ENCODE results near the gene PALLD. TPM values are rescaled to one million over a fixed set of nuclear protein-coding genes. Genes with fewer than 3 reads are reported as not detected.

Gene PALLD
- total RNA-seq, 1 experiment from 2014 or later = 27.6 TPM

DNA sequence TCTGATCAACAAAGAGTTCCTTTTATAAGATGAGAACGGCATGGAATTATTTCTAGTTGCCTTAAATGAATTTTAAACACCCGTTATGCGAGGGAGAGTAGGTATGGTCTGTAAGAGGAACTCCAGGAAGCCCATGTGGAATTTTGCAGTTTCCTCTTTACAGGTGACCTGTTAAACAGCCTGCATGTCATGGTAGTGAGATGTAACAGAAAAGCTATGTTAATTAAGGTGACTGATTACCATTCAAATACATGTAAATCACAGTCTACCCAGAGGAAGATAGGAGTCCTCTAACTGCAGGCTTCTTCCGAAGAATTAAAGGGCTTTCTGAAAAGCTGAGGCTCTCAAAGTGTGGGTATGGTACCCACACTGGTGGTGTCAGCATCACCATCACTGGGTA, 349.6 kb downstream of the PALLD start:
- Mint-ChIP-seq H3K4me3 (ENCODE audit: low read depth, unreplicated experiment) (no peak overlapping the region), H3K27ac (ENCODE audit: unreplicated experiment) (no peak overlapping the region), H3K27me3 (ENCODE audit: unreplicated experiment) (no peaks in the 10 kb centered on the region), H3K9me3 (ENCODE audit: low read depth, unreplicated experiment) (no peaks in the 10 kb centered on the region), H3K4me1 (ENCODE audit: low read depth, unreplicated experiment) (peaks cover 16% of the 10 kb centered on the region), H3K36me3 (ENCODE audit: insufficient read depth, unreplicated experiment) (no peaks in the 10 kb centered on the region)
- no peak for DNase-seq
- intact Hi-C loops (cut with micrococcal nuclease; ENCODE audit: unreplicated experiment) = loop anchor here (5.0 to 10.0 kb wide), 2 partner anchors 74 to 132 kb away; no protein-coding TSS in a partner anchor
- no TSS peak for BruUV-seq (replicated peaks)
- TF ChIP-seq, protein P1, sequence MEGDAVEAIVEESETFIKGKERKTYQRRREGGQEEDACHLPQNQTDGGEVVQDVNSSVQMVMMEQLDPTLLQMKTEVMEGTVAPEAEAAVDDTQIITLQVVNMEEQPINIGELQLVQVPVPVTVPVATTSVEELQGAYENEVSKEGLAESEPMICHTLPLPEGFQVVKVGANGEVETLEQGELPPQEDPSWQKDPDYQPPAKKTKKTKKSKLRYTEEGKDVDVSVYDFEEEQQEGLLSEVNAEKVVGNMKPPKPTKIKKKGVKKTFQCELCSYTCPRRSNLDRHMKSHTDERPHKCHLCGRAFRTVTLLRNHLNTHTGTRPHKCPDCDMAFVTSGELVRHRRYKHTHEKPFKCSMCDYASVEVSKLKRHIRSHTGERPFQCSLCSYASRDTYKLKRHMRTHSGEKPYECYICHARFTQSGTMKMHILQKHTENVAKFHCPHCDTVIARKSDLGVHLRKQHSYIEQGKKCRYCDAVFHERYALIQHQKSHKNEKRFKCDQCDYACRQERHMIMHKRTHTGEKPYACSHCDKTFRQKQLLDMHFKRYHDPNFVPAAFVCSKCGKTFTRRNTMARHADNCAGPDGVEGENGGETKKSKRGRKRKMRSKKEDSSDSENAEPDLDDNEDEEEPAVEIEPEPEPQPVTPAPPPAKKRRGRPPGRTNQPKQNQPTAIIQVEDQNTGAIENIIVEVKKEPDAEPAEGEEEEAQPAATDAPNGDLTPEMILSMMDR (IDR thresholded peaks at IDR 0.05; ENCODE audit: unreplicated experiment) = no peak
- CTCF ChIA-PET = no interaction called here

DNA sequence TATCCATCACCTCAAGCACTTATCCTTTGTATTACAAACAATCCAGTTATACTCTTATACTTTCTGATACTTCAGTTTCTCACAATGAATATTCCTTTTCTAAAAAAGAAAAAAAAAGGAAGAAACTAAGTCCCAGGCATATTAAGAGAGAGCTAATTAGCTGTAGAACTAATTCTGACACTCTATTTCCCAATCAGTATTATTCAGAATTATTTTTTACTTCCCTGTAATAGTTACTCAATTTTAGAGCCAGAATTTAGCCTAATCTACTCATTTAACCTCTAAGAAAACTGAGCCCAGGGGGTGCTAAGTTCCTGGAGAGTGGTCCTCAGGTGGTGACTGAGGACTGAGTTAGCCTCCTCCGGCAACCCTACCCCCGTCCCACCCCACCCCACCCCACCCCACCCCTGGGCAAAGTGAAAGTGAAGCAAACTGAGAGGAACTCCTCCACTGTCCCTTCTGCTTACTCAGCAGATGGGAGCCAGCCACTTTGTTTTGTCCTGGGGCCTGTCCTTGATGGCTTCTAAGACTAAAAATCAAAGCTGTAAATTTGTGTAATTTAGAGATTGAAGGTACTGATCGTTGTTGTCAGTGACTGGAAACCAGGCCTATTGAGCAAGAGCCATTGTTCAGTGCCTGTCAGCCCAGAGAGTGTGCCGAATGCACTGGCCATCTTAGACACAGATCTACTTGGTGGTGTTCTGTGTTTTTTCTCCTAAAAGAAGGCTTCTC, 351.1 kb downstream of the PALLD start:
- peak overlapping the region; percentile 17 for H3K27ac Mint-ChIP-seq (ENCODE audit: unreplicated experiment)

DNA sequence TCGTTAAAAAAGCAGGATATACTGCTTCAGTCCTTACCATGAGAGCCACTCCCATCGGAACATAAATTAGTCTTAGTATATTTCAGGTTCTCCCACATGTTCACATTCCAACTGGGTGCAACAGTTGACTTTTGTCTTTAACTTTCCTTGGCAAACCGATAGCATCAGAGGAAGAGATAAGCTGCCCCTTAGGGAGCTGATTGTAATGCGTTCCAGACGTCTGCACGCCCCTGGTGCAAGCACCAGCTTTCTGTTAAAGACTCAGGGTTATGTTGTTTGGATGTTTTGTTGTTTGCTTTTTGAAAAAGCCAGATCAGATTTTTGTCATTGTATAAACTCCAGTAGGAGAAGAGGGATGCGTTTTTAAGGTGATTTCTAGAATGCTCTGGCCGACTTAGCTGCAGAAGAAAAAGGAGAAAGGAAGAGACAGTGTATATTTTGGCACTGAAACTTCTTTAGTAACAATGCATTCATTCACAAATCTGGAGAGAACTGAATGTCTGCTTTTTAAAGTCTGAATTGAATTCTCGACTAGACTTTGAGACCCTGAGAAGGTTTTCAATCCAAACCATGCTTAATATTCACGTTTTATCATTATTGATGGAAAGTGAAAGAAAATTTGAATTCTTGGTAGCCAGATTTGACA, 352.3 kb downstream of the PALLD start:
- no peaks in the 10 kb centered on the region for H3K9me3 Mint-ChIP-seq (ENCODE audit: low read depth, unreplicated experiment)
- TF ChIP-seq, protein P1 (IDR thresholded peaks at IDR 0.05; ENCODE audit: unreplicated experiment) = no peak
- H3K4me1 Mint-ChIP-seq (ENCODE audit: low read depth, unreplicated experiment) = peaks cover 16% of the 10 kb centered on the region
- H3K36me3 Mint-ChIP-seq (ENCODE audit: insufficient read depth, unreplicated experiment) = peaks cover 5% of the 10 kb centered on the region
- CTCF ChIA-PET = interaction anchor here (0.6 kb wide), 1 partner anchor 599 kb away, joined by 3 read pairs; no protein-coding TSS in a partner anchor
- BruUV-seq (replicated peaks) = no TSS peak
- peak overlapping the region; percentile 20 for H3K4me3 Mint-ChIP-seq (ENCODE audit: low read depth, unreplicated experiment)
- no peaks in the 10 kb centered on the region for H3K27me3 Mint-ChIP-seq (ENCODE audit: unreplicated experiment)
- H3K27ac Mint-ChIP-seq (ENCODE audit: unreplicated experiment) = no peak overlapping the region
- no peak for DNase-seq
- intact Hi-C loops (cut with micrococcal nuclease; ENCODE audit: unreplicated experiment) = loop anchor here (5.0 to 10.0 kb wide), 2 partner anchors 77 to 134 kb away; no protein-coding TSS in a partner anchor

More for the DNA sequence above, 351.1 kb downstream of the PALLD start:
- DNase-seq = no peak
- Mint-ChIP-seq H3K4me1 (ENCODE audit: low read depth, unreplicated experiment) (peaks cover 16% of the 10 kb centered on the region), H3K36me3 (ENCODE audit: insufficient read depth, unreplicated experiment) (no peaks in the 10 kb centered on the region), H3K27me3 (ENCODE audit: unreplicated experiment) (no peaks in the 10 kb centered on the region), H3K4me3 (ENCODE audit: low read depth, unreplicated experiment) (peak overlapping the region; percentile 47), H3K9me3 (ENCODE audit: low read depth, unreplicated experiment) (no peaks in the 10 kb centered on the region)
- CTCF ChIA-PET = interaction anchor here (0.6 kb wide), 1 partner anchor 16 kb away, joined by 8 read pairs; no protein-coding TSS in a partner anchor
- TF ChIP-seq, protein P1 (IDR thresholded peaks at IDR 0.05; ENCODE audit: unreplicated experiment) = no peak
- BruUV-seq (replicated peaks) = no TSS peak
- intact Hi-C loops (cut with micrococcal nuclease; ENCODE audit: unreplicated experiment) = loop anchor here (5.0 to 10.0 kb wide), 2 partner anchors 76 to 133 kb away; no protein-coding TSS in a partner anchor

DNA sequence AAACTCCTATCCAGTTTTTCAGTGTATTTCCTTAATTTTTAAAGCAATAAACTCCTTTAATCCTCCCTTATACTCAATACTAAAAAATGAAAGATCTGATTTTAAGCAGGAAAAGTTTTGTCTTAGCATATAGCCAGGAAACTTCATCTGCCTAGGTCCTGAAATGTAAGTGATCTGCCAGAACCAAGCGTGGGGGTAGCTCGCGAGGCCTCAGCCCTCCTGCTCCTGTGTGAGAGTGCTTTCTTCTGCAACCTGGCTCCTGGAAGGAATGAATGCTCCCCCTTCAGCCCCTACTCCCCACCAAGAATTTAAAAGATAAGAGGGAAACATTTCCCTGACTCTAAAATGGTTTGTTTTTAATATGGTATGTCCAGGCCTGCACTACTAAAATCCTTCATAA, 353.1 kb downstream of the PALLD start:
- peaks cover 16% of the 10 kb centered on the region for H3K4me1 Mint-ChIP-seq (ENCODE audit: low read depth, unreplicated experiment)
- BruUV-seq (replicated peaks) = no TSS peak
- no peak overlapping the region for H3K27ac Mint-ChIP-seq (ENCODE audit: unreplicated experiment)
- TF ChIP-seq, protein P1 (IDR thresholded peaks at IDR 0.05; ENCODE audit: unreplicated experiment) = no peak
- DNase-seq = no peak
- CTCF ChIA-PET = no interaction called here
- no peak overlapping the region for H3K4me3 Mint-ChIP-seq (ENCODE audit: low read depth, unreplicated experiment)
- peaks cover 5% of the 10 kb centered on the region for H3K36me3 Mint-ChIP-seq (ENCODE audit: insufficient read depth, unreplicated experiment)
- intact Hi-C loops (cut with micrococcal nuclease; ENCODE audit: unreplicated experiment) = loop anchor here (5.0 to 10.0 kb wide), 2 partner anchors 78 to 135 kb away; no protein-coding TSS in a partner anchor
- H3K27me3 Mint-ChIP-seq (ENCODE audit: unreplicated experiment) = no peaks in the 10 kb centered on the region
- no peaks in the 10 kb centered on the region for H3K9me3 Mint-ChIP-seq (ENCODE audit: low read depth, unreplicated experiment)

Measured in Calu3 (cell line).